GM12878 (cell line): Measurements from ENCODE around the gene DUS3L. TPM values are rescaled to one million over a fixed set of nuclear protein-coding genes. Genes with fewer than 3 reads are reported as not detected.

Source experiments
- ATAC-seq: fragments of 200-7000 bp; cut with Tn5 transposase; 3 replicates; pipeline ENCODE4 v1.9.1; 2020; ENCODE audit warnings: mild to moderate bottlenecking, moderate library complexity
- BruUV-seq: library from RNA; stranded (reverse); fragments of 400-500 nt; replicated peaks from 2 replicates; lab custom pipeline; 2021; lab: Mats Ljungman, UMichigan
- CTCF ChIA-PET: fragments of 300-600 bp; sonication (Branson Sonifier 250); formaldehyde crosslinking; extraction: SDS; loops from one replicate; lab custom pipeline; 2021; ENCODE audit warnings: inconsistent platforms; lab: Yijun Ruan, JAX
- POLR2A ChIA-PET: fragments of 350-600 bp; formaldehyde crosslinking; extraction: SDS; loops from one replicate; lab custom pipeline; 2021; ENCODE audit warnings: inconsistent platforms; lab: Charles Lee
- RAD21 ChIA-PET: fragments of 300-600 bp; sonication (Branson Sonifier 250); formaldehyde crosslinking; loops from one replicate; lab custom pipeline; 2023; ENCODE audit warnings: antibody characterized with exemption; ENCODE audit not compliant: unreplicated experiment; lab: Charles Lee
- SMC1A ChIA-PET: fragments of 300-600 bp; sonication (Branson Sonifier 250); formaldehyde crosslinking; loops from one replicate; lab custom pipeline; 2023; ENCODE audit not compliant: unreplicated experiment, uncharacterized antibody; lab: Charles Lee
- DNase-seq: peaks from one replicate; pipeline ENCODE4 v3.0.0-alpha.2; 2011; ENCODE audit warnings: low read depth, low spot score
- FAIRE-seq: peaks from 3 replicates; lab custom pipeline; 2011; peaks lifted over from hg19 to GRCh38; lab: Jason Lieb, UNC
- H2AFZ ChIP-seq: 2 replicates; pipeline ENCODE4 v1.6.0; 2011; ENCODE audit warnings: low read depth, low read length, control low read depth; ENCODE audit not compliant: control insufficient read depth
- H3K27ac ChIP-seq: 2 replicates; pipeline ENCODE4 v1.5.1; 2011; ENCODE audit warnings: control low read depth; ENCODE audit not compliant: control insufficient read depth, insufficient read depth
- H3K27me3 ChIP-seq, 2 experiments: replicated peaks in 1 of 2; 2 replicates each; pipeline versions ENCODE4 v1.6.0 to v1.6.1; 2011; ENCODE audit warnings: low read length in 1 of 2; ENCODE audit not compliant: control insufficient read depth in 2 of 2, insufficient read depth in 2 of 2
- H3K36me3 ChIP-seq, 2 experiments: 2 replicates each; pipeline ENCODE4 v1.5.1; 2011; ENCODE audit warnings: low read length in 1 of 2; ENCODE audit not compliant: control insufficient read depth in 2 of 2, insufficient read depth in 2 of 2
- H3K4me1 ChIP-seq: 2 replicates; pipeline ENCODE4 v1.6.1; 2011; ENCODE audit warnings: mild to moderate bottlenecking, low read length, moderate library complexity, mixed read lengths; ENCODE audit not compliant: control insufficient read depth, insufficient read depth
- H3K4me2 ChIP-seq: 2 replicates; pipeline ENCODE4 v1.6.0; 2011; ENCODE audit warnings: control low read depth; ENCODE audit not compliant: control insufficient read depth, insufficient read depth
- H3K4me3 ChIP-seq: fragments of 200-600 bp; sonication (generic); 2 replicates; pipeline ENCODE4 v1.5.1; 2016
- H3K79me2 ChIP-seq: 2 replicates; pipeline ENCODE4 v1.6.0; 2011; ENCODE audit warnings: low read length; ENCODE audit not compliant: control insufficient read depth, insufficient read depth
- H3K9ac ChIP-seq: 2 replicates; pipeline ENCODE4 v1.8.0; 2011; ENCODE audit warnings: low read length, control low read depth, mixed read lengths; ENCODE audit not compliant: control insufficient read depth, insufficient read depth
- H3K9me3 ChIP-seq: replicated peaks from 3 replicates; pipeline ENCODE4 v1.5.1; 2011; ENCODE audit warnings: mild to moderate bottlenecking, low read length; ENCODE audit not compliant: control insufficient read depth, insufficient read depth
- H4K20me1 ChIP-seq: 2 replicates; pipeline ENCODE4 v1.6.0; 2011; ENCODE audit not compliant: control insufficient read depth, insufficient read depth
- CBX3 ChIP-seq: fragments of 200-600 bp; sonication (generic); IDR thresholded peaks from 2 replicates; pipeline ENCODE4 v1.6.1; 2016; ENCODE audit warnings: low read depth, borderline replicate concordance
- CREM ChIP-seq: IDR thresholded peaks from 2 replicates; pipeline ENCODE4 v1.6.1; 2014; ENCODE audit warnings: antibody characterized with exemption, low read depth
- IRF4 ChIP-seq: IDR thresholded peaks from 2 replicates; pipeline ENCODE4 v1.6.1; 2011; ENCODE audit warnings: low read depth, low read length
- MEF2B ChIP-seq: fragments of 450-650 bp; IDR thresholded peaks from 2 replicates; pipeline ENCODE4 v1.6.1; 2018; ENCODE audit warnings: mild to moderate bottlenecking, moderate library complexity; ENCODE audit not compliant: partially characterized antibody, poor library complexity, severe bottlenecking
- MXI1 ChIP-seq: fragments of 150-350 bp; IDR thresholded peaks from 2 replicates; pipeline ENCODE4 v1.6.1; 2011; ENCODE audit warnings: low read depth, mild to moderate bottlenecking, inconsistent platforms, low read length, improper control_type of control experiment
- PRDM15 ChIP-seq: fragments of 450-650 bp; formaldehyde crosslinking; IDR thresholded peaks from 2 replicates; pipeline ENCODE4 v1.4.0; 2020; ENCODE audit warnings: mild to moderate bottlenecking, moderate library complexity
- RAD51 ChIP-seq: fragments of 450-650 bp; IDR thresholded peaks from 2 replicates; pipeline ENCODE4 v1.6.1; 2016; ENCODE audit warnings: moderate library complexity, mild to moderate bottlenecking, inconsistent platforms
- RELA ChIP-seq: fragments of 450-650 bp; IDR thresholded peaks from 2 replicates; pipeline ENCODE4 v1.8.0; 2014; ENCODE audit warnings: borderline replicate concordance; ENCODE audit not compliant: partially characterized antibody
- SREBF1 ChIP-seq: IDR thresholded peaks from 2 replicates; pipeline ENCODE4 v1.6.1; 2012; ENCODE audit warnings: mild to moderate bottlenecking, low read length
- TAF1 ChIP-seq: IDR thresholded peaks from 2 replicates; pipeline ENCODE4 v1.6.1; 2011; ENCODE audit warnings: mild to moderate bottlenecking, low read depth, low read length, borderline replicate concordance
- YY1 ChIP-seq: IDR thresholded peaks from 2 replicates; pipeline ENCODE4 v1.6.1; 2011; ENCODE audit warnings: low read depth, mild to moderate bottlenecking, low read length
- ZBTB4 ChIP-seq: fragments of 450-650 bp; formaldehyde crosslinking; IDR thresholded peaks from 2 replicates; pipeline ENCODE4 v1.4.0; 2022; ENCODE audit warnings: mild to moderate bottlenecking, moderate library complexity
- ZNF24 ChIP-seq: fragments of 450-650 bp; IDR thresholded peaks from 2 replicates; pipeline ENCODE4 v1.6.1; 2017; ENCODE audit warnings: antibody characterized with exemption, mild to moderate bottlenecking
- ZNF384 ChIP-seq: IDR thresholded peaks from 2 replicates; pipeline ENCODE4 v1.6.1; 2012; ENCODE audit warnings: low read depth, mild to moderate bottlenecking, low read length, improper control_type of control experiment, borderline replicate concordance
- WGBS: methylation state at CpG from one replicate; pipeline ENCODE4 v1.1.6; 2016; ENCODE audit warnings: low lambda C conversion rate; ENCODE audit not compliant: insufficient replicate concordance, insufficient coverage; ENCODE audit errors: missing lambda C conversion rate; 5-methylcytosine and 5-hydroxymethylcytosine counted together
- in situ Hi-C: fragments of 300-500 bp; cut with MboI; formaldehyde crosslinking; loops from 9 replicates; pipeline ENCODE4 v1.14.3; 2018; ENCODE audit warnings: mixed read lengths
- intact Hi-C: fragments of 100-400 bp; cut with micrococcal nuclease; formaldehyde crosslinking; loops from one replicate; pipeline ENCODE4 v1.14.2; 2022; ENCODE audit not compliant: unreplicated experiment
- polyA plus RNA-seq, 11 experiments: library from polyadenylated mRNA; depleted of rRNA in 4 of 11; unstranded in 6 of 11; stranded (reverse) in 5 of 11; fragments of >200 nt; fragmentation: Nextera tagmentation in 4 of 11; fragmentation: Illumina TruSeq in 1 of 11; extraction: Ambion mirVana in 4 of 11; extraction: Trizol in 1 of 11; gene quantifications; 1 replicate in 1 of 11; 2 replicates in 10 of 11; pipeline versions ENCODE4 v1.2.1 to v1.2.3, GENCODE V29; 2011 to 2016; ENCODE audit warnings: inconsistent platforms in 2 of 11, missing spikeins in 2 of 11, low read depth in 1 of 11
- total RNA-seq, 4 experiments: library from RNA; depleted of rRNA in 3 of 4; stranded (reverse); fragments of >200 nt in 3 of 4; fragmentation: Illumina TruSeq in 1 of 4; extraction: Trizol in 1 of 4; gene quantifications; 2 replicates each; pipeline versions ENCODE4 v1.2.1 to v1.2.3, GENCODE V29; 2013 to 2021
- TF ChIP-seq, protein P1 (sequence below): fragments of 150-350 bp; IDR thresholded peaks from 2 replicates; pipeline ENCODE4 v1.6.1; 2014; ENCODE audit warnings: mild to moderate bottlenecking, low read depth, low read length

DUS3L gene
- total and polyA plus RNA-seq, 10 of the 15 experiments (the other 5 are each of a cell fraction or from before 2014, with no cell fraction given): 0.64 to 47.6 (median 31.1) TPM

DNA sequence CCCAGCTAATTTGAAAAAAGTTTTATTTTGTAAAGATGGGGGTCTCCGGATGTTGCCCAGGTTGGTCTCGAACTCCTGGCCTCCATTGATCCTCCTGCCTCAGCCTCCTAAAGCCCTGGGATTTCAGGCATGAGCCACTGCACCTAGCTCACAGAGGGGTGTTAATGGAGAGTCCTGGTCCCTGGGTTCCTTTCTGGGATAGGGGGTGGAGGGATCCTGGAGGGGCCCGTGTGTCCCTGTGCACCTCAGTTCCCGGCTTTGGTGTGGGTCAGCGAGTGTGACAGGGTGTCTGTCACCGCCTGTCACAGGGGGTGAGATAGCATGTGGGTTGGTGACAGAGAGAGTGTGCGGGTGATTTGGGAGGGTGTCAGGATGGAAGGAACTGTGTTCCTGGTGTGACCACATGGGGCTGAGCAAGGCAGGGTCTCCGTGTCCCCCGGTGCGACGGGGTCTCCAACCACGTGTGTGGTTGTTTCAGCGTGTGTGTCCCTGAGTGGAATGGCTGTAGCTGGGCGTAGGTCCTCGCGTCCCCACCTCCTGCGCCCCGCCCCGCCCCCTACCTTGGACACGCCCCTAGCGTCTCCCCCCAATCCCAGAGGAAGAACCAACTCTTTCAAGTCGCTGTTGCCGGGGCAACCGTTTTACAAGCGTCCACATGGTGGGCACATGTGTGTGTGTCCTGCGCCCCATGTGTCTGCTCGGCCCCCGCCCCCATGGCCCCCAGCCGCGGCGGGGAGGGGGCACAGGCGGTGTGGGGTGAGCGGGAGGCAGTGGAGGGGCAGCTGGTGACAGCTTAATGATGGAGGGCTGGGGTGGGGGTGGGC is 11.0 kb upstream of the DUS3L start:
- Histone ChIP-seq H3K79me2 (no peaks in the 10 kb centered on the region), H2AFZ (no peak overlapping the region), H3K9me3 (no peaks in the 10 kb centered on the region), H3K4me3 (no peak overlapping the region), H3K4me1 (peaks cover 7% of the 10 kb centered on the region), H3K9ac (no peak overlapping the region), H3K27me3 (no peaks in the 10 kb centered on the region; a peak in 2 of 4 replicates), H3K36me3 (no peaks in the 10 kb centered on the region), H3K4me2 (no peak overlapping the region), H3K27ac (no peak overlapping the region), H4K20me1 (no peaks in the 10 kb centered on the region)
- SMC1A ChIA-PET: no interaction called here
- no TSS peak for BruUV-seq
- FAIRE-seq (no peak), DNase-seq (no peak), ATAC-seq (no peak)
- in situ Hi-C loops: no loop called here
- RAD21 ChIA-PET: no interaction called here
- intact Hi-C loops: loop anchor here (10.0 kb wide), 1 partner anchor 223 kb away; no protein-coding TSS in a partner anchor
- POLR2A ChIA-PET: interaction anchor here (0.6 to 0.7 kb wide), 2 partner anchors 83 to 223 kb away, joined by 3 to 4 read pairs; no protein-coding TSS in a partner anchor
- WGBS: 46% methylated on average over 29 of the region's 33 CpGs
- CTCF ChIA-PET: interaction anchor here (0.8 kb wide), 1 partner anchor 102 kb away, joined by 3 read pairs; the partner anchor contains the start of gene NDUFA11
- TF ChIP-seq ZNF24: no peak
- TF ChIP-seq MEF2B: no peak
- TF ChIP-seq, protein P1, sequence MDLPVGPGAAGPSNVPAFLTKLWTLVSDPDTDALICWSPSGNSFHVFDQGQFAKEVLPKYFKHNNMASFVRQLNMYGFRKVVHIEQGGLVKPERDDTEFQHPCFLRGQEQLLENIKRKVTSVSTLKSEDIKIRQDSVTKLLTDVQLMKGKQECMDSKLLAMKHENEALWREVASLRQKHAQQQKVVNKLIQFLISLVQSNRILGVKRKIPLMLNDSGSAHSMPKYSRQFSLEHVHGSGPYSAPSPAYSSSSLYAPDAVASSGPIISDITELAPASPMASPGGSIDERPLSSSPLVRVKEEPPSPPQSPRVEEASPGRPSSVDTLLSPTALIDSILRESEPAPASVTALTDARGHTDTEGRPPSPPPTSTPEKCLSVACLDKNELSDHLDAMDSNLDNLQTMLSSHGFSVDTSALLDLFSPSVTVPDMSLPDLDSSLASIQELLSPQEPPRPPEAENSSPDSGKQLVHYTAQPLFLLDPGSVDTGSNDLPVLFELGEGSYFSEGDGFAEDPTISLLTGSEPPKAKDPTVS: no peak
- no peak for TF ChIP-seq CBX3
- TF ChIP-seq RAD51: no peak
- no peak for TF ChIP-seq IRF4
- TF ChIP-seq ZNF384: no peak
- no peak for TF ChIP-seq ZBTB4 (CRISPR knock-in tag)
- no peak for TF ChIP-seq RELA
- no peak for TF ChIP-seq TAF1
- TF ChIP-seq MXI1: no peak
- TF ChIP-seq PRDM15 (CRISPR knock-in tag): no peak
- TF ChIP-seq SREBF1: no peak
- TF ChIP-seq YY1: no peak
- no peak for TF ChIP-seq CREM
